Stimulated activated naive CD8-positive, alpha-beta T cell treated with anti-CD3 and anti-CD28 coated beads, Interleukin-15, Interleukin-2, amounts not matched to agents 100 U/mL and 50 U/mL, for 24 hours (primary cell): ENCODE measurements around the gene LARGE2.

Experiments used
- ATAC-seq: fragments of 150-1000 bp; cut with Tn5 transposase; one replicate; pipeline ENCODE4 v1.10.0; 2021
- DNase-seq: peaks from one replicate; pipeline ENCODE4 v3.0.0; 2021

LARGE2 gene

DNA sequence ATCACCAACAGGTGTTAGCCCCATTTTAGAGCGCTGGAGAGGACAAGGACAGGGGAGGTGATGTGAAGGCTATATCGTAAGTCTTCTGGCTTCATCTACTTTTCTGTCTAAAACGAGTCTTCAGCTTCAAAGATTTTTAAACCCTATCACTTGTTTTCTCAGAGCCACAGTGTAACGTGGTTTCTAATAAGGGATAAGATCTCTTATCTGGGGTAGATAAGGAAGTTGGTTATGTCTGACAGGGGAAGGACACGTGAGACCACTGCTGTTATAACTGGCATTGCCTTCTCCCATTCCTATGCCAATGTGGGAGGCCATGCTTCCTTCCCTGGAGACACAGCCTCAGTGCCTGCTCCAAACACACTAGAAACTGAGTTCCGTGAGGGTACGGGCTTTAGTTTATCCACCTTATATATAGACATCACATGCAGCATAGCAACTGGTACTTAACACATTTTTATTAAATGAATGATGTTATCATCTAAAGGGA lies 39.3 kb downstream of the LARGE2 start:
- no peak for DNase-seq

DNA sequence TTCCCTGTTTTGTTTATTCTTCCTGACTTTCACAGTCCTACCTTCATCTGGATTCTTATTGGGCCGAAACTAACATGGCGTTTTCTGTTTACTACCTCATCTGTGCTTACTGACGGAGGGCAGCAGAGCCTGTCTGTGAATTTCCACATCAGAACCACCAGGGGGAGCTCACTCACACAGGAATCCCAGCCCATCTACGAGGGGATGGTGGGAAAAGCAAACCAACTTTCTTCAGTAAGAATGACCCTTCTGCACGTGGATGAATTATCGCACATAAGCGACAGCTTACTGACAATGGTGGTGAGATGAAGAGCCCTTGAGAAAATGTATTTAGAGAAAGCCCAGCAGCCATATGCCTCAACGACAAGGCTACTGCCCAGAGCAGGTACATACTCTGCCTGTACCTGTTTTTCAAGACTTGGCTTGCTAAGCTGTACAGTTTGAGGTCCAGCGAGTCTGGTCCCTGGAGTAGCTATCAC lies 42.5 kb downstream of the LARGE2 start:
- ATAC-seq (peak; percentile 81), DNase-seq (peak; percentile 55)

More for the DNA sequence above, 39.3 kb downstream of the LARGE2 start:
- ATAC-seq, result no peak

DNA sequence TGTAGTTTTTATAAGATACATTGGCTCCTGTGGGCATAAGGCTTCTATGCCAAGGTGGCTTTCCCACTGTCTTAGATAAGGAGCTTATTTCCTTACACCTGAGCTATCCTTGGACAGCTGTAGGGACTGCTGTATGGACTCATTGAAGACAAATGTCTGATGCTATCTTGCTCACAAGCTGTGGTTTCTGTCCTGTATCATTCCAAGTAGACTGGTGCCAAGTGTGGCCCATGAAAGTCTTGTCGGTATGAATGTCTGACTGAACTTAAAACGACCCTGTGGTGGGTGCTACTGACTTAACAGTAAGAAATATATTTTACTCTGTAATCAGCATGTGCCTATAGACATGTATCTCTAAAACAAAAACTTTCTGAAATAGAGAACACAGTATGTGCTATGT lies 45.0 kb downstream of the LARGE2 start:
- DNase-seq (no peak), ATAC-seq (no peak)

DNA sequence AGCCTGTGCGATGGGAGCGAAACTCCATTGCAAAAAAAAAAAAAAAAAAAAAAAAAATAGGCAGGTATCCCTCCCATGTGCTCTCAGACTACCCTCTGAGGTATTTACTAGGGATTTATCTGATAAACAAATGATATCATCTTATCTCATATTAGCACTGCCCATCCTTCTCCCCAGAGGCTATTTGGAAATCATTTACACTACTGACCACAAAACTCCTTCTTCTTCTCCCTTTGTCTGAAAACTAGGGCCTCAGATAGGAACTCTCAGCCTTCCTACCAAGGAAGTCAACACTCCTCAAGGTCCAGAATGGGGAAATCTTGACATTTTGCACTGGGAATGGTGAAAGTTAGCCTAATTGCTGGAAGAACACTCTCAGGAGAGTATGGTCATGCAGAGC lies 46.4 kb downstream of the LARGE2 start:
- no peak for ATAC-seq
- DNase-seq, result no peak

DNA sequence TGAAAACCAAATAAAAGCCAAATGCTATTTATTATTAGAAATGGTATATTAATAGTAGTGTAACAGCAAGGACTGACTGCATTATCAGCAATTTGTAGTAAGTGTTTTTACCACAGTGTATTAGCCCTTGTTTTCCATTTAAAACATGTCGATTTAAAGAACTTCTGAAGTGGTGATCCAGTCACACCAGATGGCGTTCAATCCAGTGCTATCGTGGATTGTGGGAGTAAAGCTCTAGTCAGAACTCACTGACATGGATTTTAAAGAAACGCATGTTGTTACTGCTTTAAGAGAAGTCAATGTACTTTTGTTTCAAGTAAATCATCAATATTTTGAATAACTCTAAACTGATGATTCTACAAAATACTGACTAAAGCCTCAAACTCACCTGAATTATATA lies 51.1 kb downstream of the LARGE2 start:
- ATAC-seq, result no peak
- no peak for DNase-seq

DNA sequence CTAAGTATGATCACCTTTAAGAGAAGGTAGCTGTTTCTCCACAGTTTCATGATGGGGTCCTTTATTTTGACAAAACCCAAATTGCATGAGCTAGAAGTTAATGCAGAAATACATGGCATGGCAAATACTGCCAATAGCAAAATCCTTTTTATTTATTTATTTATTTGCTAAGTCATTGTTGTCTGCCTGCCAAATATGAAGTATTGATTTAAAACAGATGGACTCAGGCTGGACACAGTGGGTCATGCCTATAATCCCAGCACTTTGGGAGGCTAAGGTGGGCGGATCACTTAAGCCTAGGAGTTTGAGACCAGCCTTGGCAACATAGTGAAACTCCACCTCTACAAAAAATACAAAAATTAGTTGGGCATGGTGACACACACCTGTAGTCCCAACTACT lies 52.4 kb downstream of the LARGE2 start:
- no peak for ATAC-seq
- no peak for DNase-seq
